HepG2 (cell line): ENCODE data around the gene MLLT10. TPM values are rescaled to one million over a fixed set of nuclear protein-coding genes. Genes with fewer than 3 reads are reported as not detected.

Experiments used
- CC2D1A ChIP-seq: sonication (generic); formaldehyde crosslinking; IDR thresholded peaks from 2 replicates; pipeline ENCODE4 v1.8.1; 2023; ENCODE audit warnings: mild to moderate bottlenecking, missing genetic modification reagents
- DMAP1 ChIP-seq: IDR thresholded peaks from 2 replicates; pipeline ENCODE4 v1.6.1; 2016
- KLF16 ChIP-seq, 2 experiments: sonication (generic) in 1 of 2; formaldehyde crosslinking in 1 of 2; IDR thresholded peaks; 2 replicates each; pipeline versions ENCODE4 v1.6.1 to v1.8.0; 2016 to 2023; ENCODE audit warnings: missing genetic modification reagents in 2 of 2, missing compliant biosample characterization in 1 of 2
- NFATC3 ChIP-seq: sonication (generic); formaldehyde crosslinking; IDR thresholded peaks from 2 replicates; pipeline ENCODE4 v1.5.1; 2020; ENCODE audit warnings: mild to moderate bottlenecking, missing genetic modification reagents
- PRDM10 ChIP-seq: sonication (generic); formaldehyde crosslinking; IDR thresholded peaks from 2 replicates; pipeline ENCODE4 v1.4.0; 2020; ENCODE audit warnings: low read depth, missing genetic modification reagents
- RFX5 ChIP-seq: IDR thresholded peaks from 2 replicates; pipeline ENCODE4 v1.6.1; 2011; ENCODE audit warnings: low read depth, low read length, improper control_type of control experiment
- STAG1 ChIP-seq: sonication (generic); formaldehyde crosslinking; IDR thresholded peaks from 2 replicates; pipeline ENCODE4 v1.4.0; 2020; ENCODE audit warnings: missing genetic modification reagents
- ZFX ChIP-seq: sonication (generic); formaldehyde crosslinking; IDR thresholded peaks from 2 replicates; pipeline ENCODE4 v1.4.0; 2020; ENCODE audit warnings: mild to moderate bottlenecking, low read depth, missing genetic modification reagents, moderate library complexity
- ZMAT3 ChIP-seq: sonication (generic); formaldehyde crosslinking; conservative IDR thresholded peaks from 2 replicates; pipeline ENCODE4 v1.7.0; 2021; ENCODE audit warnings: missing genetic modification reagents
- ZMYM3 ChIP-seq: sonication (generic); formaldehyde crosslinking; IDR thresholded peaks from 2 replicates; pipeline ENCODE4 v1.5.1; 2020; ENCODE audit warnings: mild to moderate bottlenecking, missing genetic modification reagents
- ZNF281 ChIP-seq: sonication (generic); formaldehyde crosslinking; IDR thresholded peaks from 2 replicates; pipeline ENCODE4 v1.4.0; 2020; ENCODE audit warnings: missing genetic modification reagents, borderline replicate concordance
- polyA plus RNA-seq, 8 experiments: library from polyadenylated mRNA; depleted of rRNA in 3 of 8; stranded (reverse) in 7 of 8; unstranded in 1 of 8; fragments of >200 nt; fragmentation: Illumina TruSeq in 4 of 8; extraction: Trizol in 4 of 8; gene quantifications; 2 replicates each; pipeline versions ENCODE4 v1.2.1 to v1.2.3, GENCODE V29; 2011 to 2016; ENCODE audit warnings: low read depth in 4 of 8, missing spikeins in 1 of 8, mixed read lengths in 1 of 8; ENCODE audit not compliant: insufficient read depth in 1 of 8
- total RNA-seq, 5 experiments: library from RNA; depleted of rRNA; stranded (reverse); fragments of >200 nt; fragmentation: Illumina TruSeq; extraction: Trizol; gene quantifications; 2 replicates each; pipeline ENCODE4 v1.2.3, GENCODE V29; 2016; ENCODE audit warnings: low read depth in 1 of 5
- TF ChIP-seq, protein P1 (sequence below): sonication (generic); formaldehyde crosslinking; IDR thresholded peaks from 2 replicates; pipeline ENCODE4 v1.8.0; 2022; ENCODE audit warnings: mild to moderate bottlenecking, missing genetic modification reagents, moderate library complexity
- TF ChIP-seq, protein P2 (sequence below): sonication (generic); formaldehyde crosslinking; IDR thresholded peaks from 2 replicates; pipeline ENCODE4 v1.4.0; 2020; ENCODE audit warnings: missing genetic modification reagents
- TF ChIP-seq, protein P3 (sequence below): sonication (generic); formaldehyde crosslinking; IDR thresholded peaks from 2 replicates; pipeline ENCODE4 v1.4.0; 2020; ENCODE audit warnings: missing genetic modification reagents

The MLLT10 gene
- total and polyA plus RNA-seq, 2 of the 13 experiments (the other 11 are each of a cell fraction or from before 2014, with no cell fraction given), result 51.3 to 84.1 TPM

DNA sequence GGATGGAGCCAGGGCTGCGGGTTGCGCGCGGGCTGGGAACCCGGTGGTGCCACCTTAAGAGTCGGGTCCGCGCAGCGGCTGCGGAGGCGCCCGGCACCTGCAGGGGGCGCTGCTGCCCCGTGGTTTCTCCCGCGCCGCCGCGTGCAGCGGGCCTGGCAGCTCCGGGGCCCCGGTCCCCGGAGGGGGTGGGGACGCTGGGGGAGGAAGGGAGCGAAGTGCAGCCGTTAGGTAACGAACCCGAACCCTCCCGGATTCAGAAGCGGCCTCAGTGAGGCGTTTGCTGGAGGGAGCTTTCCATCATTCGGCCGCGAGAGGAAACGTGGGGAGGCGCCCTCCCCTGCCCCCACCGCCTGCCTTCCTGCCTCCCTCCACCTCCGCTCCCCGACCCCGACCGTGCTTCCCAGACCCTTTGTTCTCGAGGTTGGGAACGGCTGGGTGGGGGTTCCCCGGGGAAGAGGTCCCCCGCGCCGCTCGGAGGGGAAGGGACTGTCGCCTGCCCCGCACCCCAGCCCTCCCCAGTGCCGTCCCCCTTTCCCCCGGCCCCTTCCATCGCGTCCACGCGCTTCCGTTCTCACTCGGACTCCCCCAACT lies 38.2 kb upstream of the MLLT10 start (continued):
- TF ChIP-seq, protein P1, sequence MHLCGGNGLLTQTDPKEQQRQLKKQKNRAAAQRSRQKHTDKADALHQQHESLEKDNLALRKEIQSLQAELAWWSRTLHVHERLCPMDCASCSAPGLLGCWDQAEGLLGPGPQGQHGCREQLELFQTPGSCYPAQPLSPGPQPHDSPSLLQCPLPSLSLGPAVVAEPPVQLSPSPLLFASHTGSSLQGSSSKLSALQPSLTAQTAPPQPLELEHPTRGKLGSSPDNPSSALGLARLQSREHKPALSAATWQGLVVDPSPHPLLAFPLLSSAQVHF (CRISPR knock-in tag), result peak; percentile 82; the same call in 1 of the 2 replicates
- TF ChIP-seq ZMYM3, result peak; percentile 51; the same call in 1 of the 2 replicates
- TF ChIP-seq CC2D1A (CRISPR knock-in tag), result 0 out of 2 replicates have a peak, but pooled peaks have one; percentile 65
- peak; percentile 98 for TF ChIP-seq ZNF281 (CRISPR knock-in tag)
- peak; percentile 97 for TF ChIP-seq ZMAT3 (CRISPR knock-in tag)
- no peak for TF ChIP-seq RFX5
- TF ChIP-seq, protein P2, sequence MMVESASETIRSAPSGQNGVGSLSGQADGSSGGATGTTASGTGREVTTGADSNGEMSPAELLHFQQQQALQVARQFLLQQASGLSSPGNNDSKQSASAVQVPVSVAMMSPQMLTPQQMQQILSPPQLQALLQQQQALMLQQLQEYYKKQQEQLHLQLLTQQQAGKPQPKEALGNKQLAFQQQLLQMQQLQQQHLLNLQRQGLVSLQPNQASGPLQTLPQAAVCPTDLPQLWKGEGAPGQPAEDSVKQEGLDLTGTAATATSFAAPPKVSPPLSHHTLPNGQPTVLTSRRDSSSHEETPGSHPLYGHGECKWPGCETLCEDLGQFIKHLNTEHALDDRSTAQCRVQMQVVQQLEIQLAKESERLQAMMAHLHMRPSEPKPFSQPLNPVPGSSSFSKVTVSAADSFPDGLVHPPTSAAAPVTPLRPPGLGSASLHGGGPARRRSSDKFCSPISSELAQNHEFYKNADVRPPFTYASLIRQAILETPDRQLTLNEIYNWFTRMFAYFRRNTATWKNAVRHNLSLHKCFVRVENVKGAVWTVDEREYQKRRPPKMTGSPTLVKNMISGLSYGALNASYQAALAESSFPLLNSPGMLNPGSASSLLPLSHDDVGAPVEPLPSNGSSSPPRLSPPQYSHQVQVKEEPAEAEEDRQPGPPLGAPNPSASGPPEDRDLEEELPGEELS (CRISPR knock-in tag), result peak; percentile 87
- TF ChIP-seq DMAP1 (CRISPR knock-in tag), result peak; percentile 99
- TF ChIP-seq, protein P3, sequence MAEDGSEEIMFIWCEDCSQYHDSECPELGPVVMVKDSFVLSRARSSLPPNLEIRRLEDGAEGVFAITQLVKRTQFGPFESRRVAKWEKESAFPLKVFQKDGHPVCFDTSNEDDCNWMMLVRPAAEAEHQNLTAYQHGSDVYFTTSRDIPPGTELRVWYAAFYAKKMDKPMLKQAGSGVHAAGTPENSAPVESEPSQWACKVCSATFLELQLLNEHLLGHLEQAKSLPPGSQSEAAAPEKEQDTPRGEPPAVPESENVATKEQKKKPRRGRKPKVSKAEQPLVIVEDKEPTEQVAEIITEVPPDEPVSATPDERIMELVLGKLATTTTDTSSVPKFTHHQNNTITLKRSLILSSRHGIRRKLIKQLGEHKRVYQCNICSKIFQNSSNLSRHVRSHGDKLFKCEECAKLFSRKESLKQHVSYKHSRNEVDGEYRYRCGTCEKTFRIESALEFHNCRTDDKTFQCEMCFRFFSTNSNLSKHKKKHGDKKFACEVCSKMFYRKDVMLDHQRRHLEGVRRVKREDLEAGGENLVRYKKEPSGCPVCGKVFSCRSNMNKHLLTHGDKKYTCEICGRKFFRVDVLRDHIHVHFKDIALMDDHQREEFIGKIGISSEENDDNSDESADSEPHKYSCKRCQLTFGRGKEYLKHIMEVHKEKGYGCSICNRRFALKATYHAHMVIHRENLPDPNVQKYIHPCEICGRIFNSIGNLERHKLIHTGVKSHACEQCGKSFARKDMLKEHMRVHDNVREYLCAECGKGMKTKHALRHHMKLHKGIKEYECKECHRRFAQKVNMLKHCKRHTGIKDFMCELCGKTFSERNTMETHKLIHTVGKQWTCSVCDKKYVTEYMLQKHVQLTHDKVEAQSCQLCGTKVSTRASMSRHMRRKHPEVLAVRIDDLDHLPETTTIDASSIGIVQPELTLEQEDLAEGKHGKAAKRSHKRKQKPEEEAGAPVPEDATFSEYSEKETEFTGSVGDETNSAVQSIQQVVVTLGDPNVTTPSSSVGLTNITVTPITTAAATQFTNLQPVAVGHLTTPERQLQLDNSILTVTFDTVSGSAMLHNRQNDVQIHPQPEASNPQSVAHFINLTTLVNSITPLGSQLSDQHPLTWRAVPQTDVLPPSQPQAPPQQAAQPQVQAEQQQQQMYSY, result no peak
- no peak; the same call in 1 of the 2 replicates for TF ChIP-seq PRDM10
- TF ChIP-seq KLF16 (CRISPR knock-in tag; IDR thresholded peaks at IDR 0.05), result peak; percentile 56 to 99; a peak in 3 of 4 replicates
- no peak for TF ChIP-seq NFATC3
- TF ChIP-seq STAG1, result peak; percentile 98
- TF ChIP-seq ZFX (CRISPR knock-in tag), result peak; percentile 48
